Measurements from ENCODE around the gene MAGI1.
"Not testable (repeated sequence)": the region's sequence is repeated elsewhere in the genome, so short reads cannot be mapped to it uniquely, and the experiment has no call there.

The MAGI1 gene

DNA sequence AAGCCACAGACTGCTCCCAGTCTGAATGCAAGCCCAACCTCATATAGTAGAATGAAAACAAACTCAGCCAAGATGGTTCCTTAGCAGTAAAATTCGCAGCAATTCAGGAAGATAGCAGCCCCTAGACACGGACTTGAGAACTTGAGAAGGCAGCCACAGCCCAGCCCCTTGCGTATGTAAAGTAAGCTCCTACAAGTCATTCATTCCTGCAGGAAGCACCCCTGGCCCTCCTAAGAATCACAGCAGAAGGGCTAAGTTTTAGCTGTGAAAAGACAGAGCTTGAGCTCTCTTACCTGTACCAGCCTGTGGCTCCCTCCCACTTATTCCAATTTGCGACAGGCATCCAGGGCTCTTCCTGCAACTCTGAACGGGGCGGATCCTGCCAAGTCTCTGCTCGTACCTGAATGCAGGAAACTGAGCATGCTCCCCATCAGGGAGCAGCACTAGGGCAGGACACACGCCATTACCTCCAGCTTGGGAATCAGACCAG lies 136.4 kb downstream of the MAGI1 start:
- no peak for DNase-seq

DNA sequence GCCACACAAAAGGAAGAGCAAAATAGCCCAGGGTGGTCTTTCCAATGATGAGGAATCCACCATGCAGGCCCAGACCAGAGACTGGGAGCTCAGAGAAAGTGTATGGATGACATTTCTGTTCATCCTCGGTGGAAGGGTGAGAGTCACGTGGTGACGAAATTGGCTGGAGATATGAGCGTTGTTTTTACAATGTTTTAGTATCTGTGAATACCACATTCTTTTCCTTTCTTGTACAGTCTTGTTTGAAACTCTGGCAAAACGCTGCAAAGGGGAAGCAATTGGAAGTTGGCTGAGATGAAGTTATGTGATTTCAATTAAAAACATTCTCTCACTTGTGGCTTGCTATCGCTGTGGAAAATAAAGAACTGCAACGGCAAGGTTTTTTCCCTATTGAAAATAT lies 137.5 kb downstream of the MAGI1 start:
- DNase-seq: no peak

- no peak for DNase-seq
Measured at GRCh38 chr3:65899226-65899625, 139.5 kb downstream of the MAGI1 start.

DNA sequence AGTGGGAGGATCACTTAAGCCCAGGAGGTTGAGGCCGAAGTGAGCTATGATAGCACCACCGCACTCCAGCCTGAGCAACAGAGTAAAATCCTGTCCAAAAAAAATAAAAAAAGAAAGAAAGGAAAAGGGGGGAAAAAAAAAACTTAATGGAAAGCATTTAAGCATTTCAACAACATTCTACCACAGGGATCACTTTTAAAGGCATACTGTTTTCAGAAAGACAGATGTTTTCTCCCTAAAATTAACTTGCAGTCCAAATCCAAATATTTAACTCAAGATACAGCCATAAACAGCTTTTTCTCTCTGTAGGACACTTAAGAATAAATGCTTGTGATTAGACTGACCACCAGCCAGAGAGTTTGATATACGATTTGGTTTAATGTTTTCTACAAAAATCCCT lies 141.0 kb downstream of the MAGI1 start:
- DNase-seq: no peak

- DNase-seq: no peak
Measured at GRCh38 chr3:65896321-65896720, 142.4 kb downstream of the MAGI1 start.

- no peak for DNase-seq
Measured at GRCh38 chr3:65894679-65895453, 143.9 kb downstream of the MAGI1 start.

DNA sequence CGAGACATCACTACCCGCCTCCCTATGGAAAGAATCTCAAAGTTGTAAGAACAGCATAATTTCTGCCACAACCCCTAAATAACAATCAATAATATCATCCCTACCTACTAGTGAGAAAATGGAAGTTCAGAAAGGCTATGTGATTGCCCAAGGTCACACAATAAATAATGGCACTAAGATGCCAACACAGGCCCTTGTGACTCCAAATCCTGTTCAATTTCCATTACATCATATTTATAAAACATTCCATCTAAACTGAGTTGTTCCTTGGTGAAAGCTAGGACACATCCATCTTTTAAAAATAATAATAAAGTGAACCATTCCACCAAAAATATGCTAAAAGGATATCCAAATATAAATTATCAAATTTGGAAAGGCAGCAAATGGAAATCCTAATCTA lies 144.6 kb downstream of the MAGI1 start:
- no peak for DNase-seq

- no peak for DNase-seq
Measured at GRCh38 chr3:65893631-65894030, 145.1 kb downstream of the MAGI1 start.

- DNase-seq: not testable (repeated sequence)
Measured at GRCh38 chr3:65891477-65891876, 147.2 kb downstream of the MAGI1 start.

- DNase-seq: no peak
Measured at GRCh38 chr3:65890328-65890727, 148.4 kb downstream of the MAGI1 start.

DNA sequence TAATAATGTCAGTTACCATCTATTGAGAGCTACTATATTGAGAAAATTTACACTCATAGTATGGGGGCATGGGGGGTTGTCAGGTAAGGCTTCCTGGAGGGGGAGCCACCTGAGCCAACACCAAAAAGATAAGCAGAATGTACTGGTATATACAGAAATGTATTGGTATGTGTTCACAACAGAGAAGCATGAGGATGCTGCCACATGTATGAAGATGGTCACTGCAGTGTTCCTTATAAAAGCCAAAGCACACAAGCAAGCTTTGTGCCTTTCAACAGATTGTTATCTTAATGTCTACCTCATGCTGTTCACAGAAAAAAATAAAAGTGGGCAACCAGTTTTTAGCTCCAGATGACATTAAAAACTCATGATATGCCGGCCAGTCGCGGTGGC lies 149.0 kb downstream of the MAGI1 start:
- no peak for DNase-seq

GRCh38 chr3:65888980-65889706 lies 149.6 kb downstream of the MAGI1 start:
- no peak for DNase-seq

GRCh38 chr3:65888196-65888595 lies 150.5 kb downstream of the MAGI1 start:
- no peak for DNase-seq

GRCh38 chr3:65886391-65886790 lies 152.3 kb downstream of the MAGI1 start:
- DNase-seq: no peak

DNA sequence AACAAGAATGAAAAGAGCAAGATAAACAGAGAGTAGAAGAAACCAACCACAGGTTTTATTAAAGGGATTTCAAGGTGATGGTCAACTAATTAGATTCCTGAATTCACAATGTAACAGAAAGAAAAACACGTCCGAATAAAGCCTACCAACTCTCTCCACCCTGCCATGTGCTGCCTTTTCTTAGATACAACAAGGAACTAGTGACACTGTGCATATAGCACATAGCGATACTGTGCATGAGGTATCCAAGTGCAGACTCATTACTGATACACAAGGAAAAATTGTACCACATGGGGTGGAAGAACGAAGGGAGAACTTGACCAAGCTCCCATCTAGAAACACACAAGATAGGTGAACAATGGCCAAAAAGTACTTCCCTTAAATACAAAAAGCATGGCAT lies 154.6 kb downstream of the MAGI1 start:
- DNase-seq: no peak

GRCh38 chr3:65883613-65884012 lies 155.1 kb downstream of the MAGI1 start:
- no peak for DNase-seq

DNA sequence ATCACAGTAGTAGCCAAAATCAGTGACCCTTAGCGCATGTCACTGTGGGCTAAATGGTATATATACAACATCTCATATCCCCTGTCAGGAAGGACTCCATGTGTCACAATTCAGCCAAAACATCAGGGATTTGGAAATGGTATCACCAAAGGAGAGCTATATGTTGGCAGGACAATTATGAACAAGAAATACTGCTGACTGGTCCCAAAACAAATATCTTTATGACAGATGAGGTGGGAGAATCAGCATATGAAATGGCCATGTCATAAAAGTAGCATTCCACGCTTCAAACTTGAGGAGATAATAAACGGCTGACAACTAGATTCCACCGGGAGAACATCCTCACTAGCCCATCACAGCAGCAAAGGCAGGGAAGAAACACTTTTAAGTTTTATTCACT lies 158.4 kb downstream of the MAGI1 start:
- DNase-seq: no peak

DNA sequence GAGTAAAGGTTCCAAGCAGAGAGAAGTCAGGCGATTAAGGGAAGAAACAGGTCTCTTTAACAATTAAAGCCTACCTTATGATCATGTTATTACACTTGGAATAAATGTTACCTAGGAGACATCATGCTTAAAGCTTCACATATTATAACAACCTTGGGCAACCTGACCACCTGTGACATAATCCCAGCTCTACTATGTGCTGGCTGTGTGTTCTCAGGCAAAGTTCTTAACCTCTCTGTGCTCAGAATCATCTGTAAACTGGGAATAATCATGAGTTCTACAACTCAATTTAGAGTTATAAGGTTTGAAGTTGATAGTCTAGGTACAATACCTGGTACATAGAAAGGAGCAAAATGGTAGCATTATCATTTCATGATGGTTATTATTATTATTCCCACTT lies 159.3 kb downstream of the MAGI1 start:
- DNase-seq: no peak

GRCh38 chr3:65878831-65879230 lies 159.9 kb downstream of the MAGI1 start:
- DNase-seq: no peak

DNA sequence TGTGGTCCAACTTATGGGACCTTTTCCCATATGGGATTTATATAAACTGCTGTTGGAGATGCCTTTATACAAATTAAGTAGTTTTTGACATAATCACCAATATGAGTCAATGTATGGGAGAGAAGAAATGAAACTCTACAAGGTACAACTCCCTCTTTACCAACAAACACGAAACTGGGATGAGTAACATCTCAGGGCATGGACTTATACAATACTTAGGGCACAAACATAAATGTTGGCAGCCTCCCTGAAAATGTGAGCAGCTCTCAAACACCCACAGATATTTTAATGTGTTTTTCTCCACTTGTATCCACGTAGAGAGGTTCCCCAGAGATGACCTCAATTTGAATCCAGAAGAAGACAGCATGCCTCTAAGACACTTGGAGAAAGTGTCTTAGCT lies 161.6 kb downstream of the MAGI1 start:
- no peak for DNase-seq

DNA sequence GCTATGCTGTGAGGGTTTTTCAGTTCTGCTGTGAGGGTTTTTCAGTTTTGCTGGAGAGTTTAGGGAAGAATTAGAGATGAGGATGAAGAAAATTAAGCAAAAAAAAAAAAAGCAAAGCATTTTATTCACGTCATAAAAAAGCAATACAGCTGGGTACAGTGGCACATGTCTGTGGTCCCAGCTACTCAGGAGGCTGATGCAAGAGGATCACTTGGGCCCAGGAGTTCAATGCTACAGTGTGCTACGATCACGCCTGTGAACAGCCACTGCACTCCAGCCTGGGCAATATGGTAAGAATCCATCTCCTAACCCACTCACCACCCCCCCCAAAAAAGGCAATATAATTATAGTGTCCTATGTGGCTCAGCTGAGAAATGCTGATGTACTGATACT lies 162.7 kb downstream of the MAGI1 start:
- DNase-seq: no peak

GRCh38 chr3:65875393-65876027 lies 163.2 kb downstream of the MAGI1 start:
- no peak for DNase-seq

DNA sequence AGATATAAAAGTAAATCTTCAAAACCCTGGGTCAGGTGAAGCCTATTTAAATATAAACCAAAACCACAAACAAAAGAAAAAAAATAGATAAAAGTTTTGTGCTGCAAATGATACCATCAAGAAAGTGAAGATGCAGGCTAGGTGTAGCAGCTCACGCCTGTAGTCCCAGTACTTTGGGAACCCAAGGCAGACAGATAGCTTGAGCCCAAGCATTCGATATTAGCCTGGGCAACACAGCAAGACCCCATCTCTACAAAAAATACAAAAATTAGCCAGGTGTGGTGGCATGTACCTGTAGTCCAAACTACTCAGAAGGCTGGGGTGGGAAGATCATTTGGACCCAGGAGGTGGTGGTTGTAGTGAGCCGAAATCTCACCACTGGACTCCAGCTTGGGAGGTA lies 164.8 kb downstream of the MAGI1 start:
- DNase-seq: no peak

- DNase-seq: no peak
Measured at GRCh38 chr3:65873028-65873427, 165.7 kb downstream of the MAGI1 start.

Measured in T-helper 2 cell (primary cell).